AG09309 (cell line): ENCODE measurements around the gene PSMC1.

Source experiments
- DNase-seq: peaks from one replicate; pipeline ENCODE4 v3.0.0-alpha.2; 2010; ENCODE audit warnings: low read depth
- H3K4me3 ChIP-seq: 2 replicates; pipeline ENCODE4 v1.5.1; 2011; ENCODE audit warnings: mild to moderate bottlenecking, low read depth, low read length, moderate library complexity; ENCODE audit not compliant: control insufficient read depth
- CTCF ChIP-seq: IDR thresholded peaks from 2 replicates; pipeline ENCODE4 v1.5.1; 2011; ENCODE audit warnings: mild to moderate bottlenecking, low read depth, low read length, inconsistent platforms; ENCODE audit not compliant: insufficient read depth, control insufficient read depth; ENCODE audit errors: missing control alignments

The PSMC1 gene

GRCh38 chr14:90275820-90276219, 19.5 kb downstream of the PSMC1 start:
- no peak overlapping the region for H3K4me3 ChIP-seq
- DNase-seq, result no peak
- no peak for TF ChIP-seq CTCF

- H3K4me3 ChIP-seq, result no peak overlapping the region
- DNase-seq, result no peak
- no peak for TF ChIP-seq CTCF
Observed at GRCh38 chr14:90276646-90277367, 20.5 kb downstream of the PSMC1 start.

GRCh38 chr14:90277581-90278198, 21.3 kb downstream of the PSMC1 start:
- TF ChIP-seq CTCF, result no peak
- DNase-seq, result no peak
- H3K4me3 ChIP-seq, result no peak overlapping the region

DNA sequence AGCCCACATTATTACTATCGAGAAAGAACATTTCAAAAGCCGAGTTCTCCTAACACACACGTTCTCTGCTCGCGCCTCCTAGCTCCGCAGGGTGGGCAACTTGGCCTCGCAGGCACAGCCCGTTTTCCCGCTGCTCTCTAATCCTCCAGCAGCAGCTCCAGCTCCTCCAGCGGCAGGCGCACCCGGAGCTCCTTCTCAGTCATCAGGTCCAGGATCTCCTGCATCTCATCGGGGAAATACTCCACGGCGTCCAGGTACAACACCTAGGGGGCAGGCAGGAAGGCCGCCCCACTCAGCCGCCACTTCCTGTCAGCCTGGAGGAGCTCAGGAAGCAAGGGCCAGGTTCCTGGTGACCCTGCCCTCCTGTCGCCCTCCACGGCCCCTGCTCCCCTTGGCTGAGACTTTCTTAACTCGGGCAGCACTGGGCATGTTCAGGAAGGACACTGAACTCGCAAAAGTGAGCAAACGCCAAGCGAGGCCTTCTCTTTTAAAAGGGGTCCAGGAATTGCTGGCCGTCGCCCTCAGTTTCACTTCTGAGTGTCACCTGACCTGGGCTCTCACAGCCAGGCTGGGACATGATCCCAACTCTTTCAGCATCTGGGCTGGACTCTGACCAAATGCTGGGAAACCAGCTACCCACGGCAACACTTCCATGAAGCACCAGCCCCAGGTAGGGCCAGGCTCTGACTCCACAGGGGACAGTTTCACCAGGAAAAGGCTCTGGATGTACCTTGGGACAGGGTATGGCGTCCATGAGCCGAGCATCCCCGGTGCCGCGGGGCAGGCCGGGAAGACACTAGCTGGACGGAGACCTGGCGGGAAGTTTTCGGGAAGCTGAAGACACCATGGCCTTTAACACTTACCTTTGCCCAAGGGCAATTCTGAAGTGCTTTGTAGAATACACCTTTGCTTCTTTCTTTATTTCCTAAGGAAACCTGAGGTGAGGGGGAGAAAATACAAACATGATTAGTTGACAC, 22.1 kb downstream of the PSMC1 start:
- TF ChIP-seq CTCF, result no peak
- no peak overlapping the region for H3K4me3 ChIP-seq
- no peak for DNase-seq

- no peak for TF ChIP-seq CTCF
- H3K4me3 ChIP-seq, result no peak overlapping the region
- DNase-seq, result no peak
Observed at GRCh38 chr14:90280096-90280495, 23.7 kb downstream of the PSMC1 start.

GRCh38 chr14:90281261-90281660, 24.9 kb downstream of the PSMC1 start:
- no peak overlapping the region for H3K4me3 ChIP-seq
- no peak for DNase-seq
- no peak for TF ChIP-seq CTCF
